Glomerular visceral epithelial cell (primary cell): ENCODE results near the gene DCLK2.

Experiments used
- DNase-seq: peaks from one replicate; pipeline ENCODE4 v3.0.0-alpha.2; 2016; ENCODE audit errors: extremely low spot score

The DCLK2 gene

DNA sequence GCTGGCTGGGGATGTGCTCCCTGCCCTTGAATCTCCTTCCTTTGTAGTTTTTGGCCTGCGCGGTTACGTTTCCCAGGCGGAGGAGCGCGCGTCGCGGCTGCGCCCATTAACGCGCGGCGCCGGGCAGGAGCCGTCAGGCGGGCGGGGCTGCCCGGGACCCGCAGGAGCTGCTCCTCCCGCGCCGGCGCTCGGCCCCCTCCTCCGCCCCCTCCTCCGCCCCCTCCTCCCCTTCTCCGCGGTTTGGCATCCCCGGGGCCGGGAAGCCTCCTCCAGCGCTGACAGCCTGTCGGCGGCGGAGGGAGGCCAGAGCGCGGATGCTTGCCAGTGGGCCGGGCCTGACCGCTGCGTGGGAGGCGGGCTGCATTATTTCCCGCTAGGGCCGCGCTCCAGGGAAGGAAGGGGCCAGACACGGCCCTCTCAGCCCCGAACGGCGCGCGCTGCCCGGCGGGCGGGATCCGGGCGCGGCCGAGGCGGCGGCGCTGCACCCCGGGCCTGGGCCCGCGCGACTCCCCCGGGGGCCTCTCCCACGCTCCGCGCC is at the start of gene DCLK2:
DCLK2 (plus strand) TSS at position 405 of the 538 bp plus-strand sequence. CDS start 583 bp downstream, outside the sequence.
- peak; percentile 85 for DNase-seq

DNA sequence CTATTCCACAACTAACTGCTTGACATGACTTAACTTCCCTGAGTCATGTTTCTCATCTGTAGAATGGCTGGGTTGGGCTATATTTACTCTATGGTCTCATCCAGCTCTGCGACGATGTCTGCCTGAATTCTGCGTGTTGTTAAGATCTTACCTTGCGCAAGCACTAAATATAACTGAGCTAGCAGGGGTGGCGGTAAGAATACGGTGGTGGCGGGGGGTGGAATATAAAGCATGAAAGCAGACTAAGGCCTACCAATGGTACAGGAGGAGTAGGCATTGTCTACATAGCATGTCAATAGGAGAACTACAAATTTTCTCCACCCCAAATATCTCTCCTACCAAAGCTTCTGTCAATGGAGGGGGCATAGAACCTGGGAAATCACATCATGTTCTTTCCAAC is 45.7 kb upstream of the DCLK2 start:
- no peak for DNase-seq

DNA sequence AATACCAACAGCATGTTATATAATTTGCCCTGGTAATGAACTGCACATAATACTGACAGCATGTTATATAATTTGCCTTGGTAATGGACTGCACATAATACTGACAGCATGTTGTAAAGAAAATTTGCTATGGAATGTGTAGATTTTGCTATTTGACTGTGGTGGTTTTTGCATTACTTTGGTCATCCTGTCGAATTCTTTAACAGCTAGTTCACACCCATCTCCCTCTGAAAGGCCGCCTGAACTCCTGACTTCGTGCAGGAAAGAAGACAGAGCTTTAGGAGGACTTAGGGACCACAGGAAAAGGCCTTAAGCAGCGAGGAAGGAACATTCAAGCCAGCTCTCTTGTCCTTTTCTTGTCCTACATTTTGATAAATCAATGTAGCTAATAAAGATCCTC is 45.2 kb upstream of the DCLK2 start:
- DNase-seq, result no peak

DNA sequence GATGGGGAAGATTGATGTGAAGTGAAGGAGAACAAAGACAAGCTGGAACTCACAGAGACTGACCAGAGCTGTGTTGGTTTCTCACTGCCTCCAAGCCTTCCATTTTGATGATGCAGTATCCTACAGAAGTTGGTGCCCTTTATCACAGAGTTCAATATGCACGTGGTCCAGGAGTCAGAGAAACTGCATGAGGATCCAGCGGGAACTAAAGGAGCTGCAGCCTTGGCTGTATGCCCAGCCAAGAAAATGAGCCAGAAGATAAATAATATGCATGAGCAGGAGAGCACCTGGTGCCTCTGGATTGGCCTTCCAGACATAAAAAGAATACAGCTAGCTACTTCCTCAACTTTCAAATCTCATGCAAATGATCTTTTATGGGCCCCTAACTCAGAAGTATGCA is 44.3 kb upstream of the DCLK2 start:
- peak; percentile 71 for DNase-seq

DNA sequence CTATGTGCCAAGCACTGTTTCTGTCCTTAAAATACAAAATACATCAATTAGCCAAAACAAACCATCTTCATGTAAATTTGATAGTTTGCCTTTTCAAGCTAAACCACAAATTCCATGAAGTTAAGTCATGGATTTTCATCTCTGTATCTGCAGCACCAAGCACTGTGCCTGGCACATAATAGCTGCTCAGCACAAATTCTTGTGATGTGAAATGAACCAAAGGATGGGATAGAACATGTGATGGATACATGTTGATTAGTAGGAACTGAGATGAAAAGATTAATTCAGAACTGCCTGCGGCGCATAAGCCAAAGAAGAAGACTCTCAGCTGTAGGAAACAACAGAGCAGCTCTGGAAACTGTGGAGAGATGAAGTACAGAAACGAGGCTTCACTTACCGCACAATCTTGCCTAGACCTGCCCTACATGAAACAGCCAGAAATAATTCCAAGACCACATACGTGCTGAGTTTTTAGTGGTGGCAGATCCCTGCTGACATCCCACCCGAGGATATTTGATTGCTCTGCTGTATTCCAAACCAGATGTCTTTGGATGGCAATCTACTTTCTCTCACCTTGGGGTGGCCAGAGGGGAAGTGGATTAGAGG is 40.9 kb upstream of the DCLK2 start:
- no peak for DNase-seq

- DNase-seq, result no peak
Measured at GRCh38 chr4:150038335-150039076, 39.7 kb upstream of the DCLK2 start.

GRCh38 chr4:150039274-150040127 is 38.7 kb upstream of the DCLK2 start:
- no peak for DNase-seq

GRCh38 chr4:150044517-150044916 is 33.7 kb upstream of the DCLK2 start:
- DNase-seq, result no peak

GRCh38 chr4:150045410-150045809 is 32.8 kb upstream of the DCLK2 start:
- DNase-seq, result no peak

DNA sequence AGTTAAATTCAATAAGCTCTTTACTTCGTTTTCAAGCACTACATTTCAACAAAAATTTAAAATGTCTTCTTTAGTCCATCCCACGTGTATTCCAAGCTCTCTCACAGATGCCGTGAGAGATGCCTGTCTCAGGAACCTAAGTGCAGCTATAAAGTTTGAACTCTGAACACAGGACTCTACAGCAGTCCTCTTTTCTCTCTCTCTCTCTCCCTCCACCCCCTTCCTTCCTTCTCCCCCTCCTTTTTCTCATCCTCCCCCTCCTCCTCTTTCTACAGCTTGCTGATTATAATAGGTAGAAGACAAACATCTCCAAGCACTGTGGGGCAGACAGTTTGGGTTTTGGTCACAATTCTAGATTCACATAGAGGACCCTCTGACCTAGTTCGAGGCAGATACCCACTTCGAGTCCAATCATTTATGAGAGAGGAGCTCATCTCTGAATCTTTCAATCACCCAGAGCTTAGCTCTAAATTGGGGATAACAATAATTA is 31.5 kb upstream of the DCLK2 start:
- DNase-seq, result no peak

DNA sequence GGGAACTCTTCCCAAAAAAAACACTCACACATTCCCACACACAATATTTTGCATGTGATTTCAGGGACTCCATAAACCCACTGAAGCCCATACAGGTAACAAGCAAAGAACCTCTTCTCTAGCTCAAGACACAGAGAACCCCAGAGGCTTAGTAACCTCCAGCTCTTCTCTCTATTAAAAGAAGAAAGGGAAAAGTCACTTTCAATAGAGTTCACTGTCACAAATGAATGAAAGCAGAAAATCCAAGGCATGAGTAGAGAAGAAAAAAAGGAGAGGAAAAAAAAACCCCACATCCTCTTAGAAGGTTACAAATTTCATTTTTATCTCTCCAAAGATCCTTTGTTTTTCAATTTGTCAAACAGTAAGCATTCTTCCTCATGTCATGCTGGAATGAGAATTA is 30.7 kb upstream of the DCLK2 start:
- DNase-seq, result no peak

- DNase-seq, result no peak
Measured at GRCh38 chr4:150049682-150050081, 28.6 kb upstream of the DCLK2 start.

DNA sequence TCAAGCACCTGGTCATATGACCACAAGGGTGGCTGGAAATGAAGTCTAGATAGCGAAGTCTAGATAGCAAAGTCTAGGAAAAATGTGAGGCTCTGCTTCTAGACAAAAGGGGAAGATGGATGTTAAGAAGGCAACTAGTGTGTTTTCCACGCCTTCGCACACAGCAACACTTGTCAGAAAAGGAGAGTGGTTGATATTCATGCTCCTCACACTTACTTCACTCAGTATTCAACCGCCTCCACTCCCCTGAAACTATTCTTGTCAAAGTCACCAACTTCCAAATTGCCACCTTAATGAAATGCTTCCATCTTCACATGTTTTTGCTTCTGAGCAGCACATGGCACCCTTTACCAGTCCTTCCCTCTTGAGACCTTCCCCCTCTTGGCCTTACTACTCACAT is 27.7 kb upstream of the DCLK2 start:
- no peak for DNase-seq

- DNase-seq, result no peak
Measured at GRCh38 chr4:150051111-150051510, 27.1 kb upstream of the DCLK2 start.

GRCh38 chr4:150055467-150055866 is 22.8 kb upstream of the DCLK2 start:
- DNase-seq, result no peak

DNA sequence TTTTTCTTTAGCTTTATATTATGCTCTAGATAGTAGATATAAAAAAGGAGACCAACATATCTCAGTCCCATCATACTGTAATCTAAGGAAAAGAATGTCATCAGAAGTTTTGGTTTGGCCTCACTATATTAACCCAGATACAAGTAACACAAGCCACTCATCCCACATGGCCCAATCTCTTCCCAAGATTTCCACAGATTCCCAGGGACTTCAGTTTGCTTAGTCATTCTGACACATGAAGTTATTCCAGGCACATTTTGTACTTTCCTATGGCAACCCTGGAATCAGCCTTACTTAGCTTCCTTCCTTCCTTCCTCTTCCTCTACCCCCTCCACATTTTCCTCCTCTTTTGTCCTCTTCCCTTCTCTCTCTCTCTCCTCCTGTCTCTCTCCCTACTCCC is 21.7 kb upstream of the DCLK2 start:
- no peak for DNase-seq

- DNase-seq, result no peak
Measured at GRCh38 chr4:150061086-150061776, 17.0 kb upstream of the DCLK2 start.

DNA sequence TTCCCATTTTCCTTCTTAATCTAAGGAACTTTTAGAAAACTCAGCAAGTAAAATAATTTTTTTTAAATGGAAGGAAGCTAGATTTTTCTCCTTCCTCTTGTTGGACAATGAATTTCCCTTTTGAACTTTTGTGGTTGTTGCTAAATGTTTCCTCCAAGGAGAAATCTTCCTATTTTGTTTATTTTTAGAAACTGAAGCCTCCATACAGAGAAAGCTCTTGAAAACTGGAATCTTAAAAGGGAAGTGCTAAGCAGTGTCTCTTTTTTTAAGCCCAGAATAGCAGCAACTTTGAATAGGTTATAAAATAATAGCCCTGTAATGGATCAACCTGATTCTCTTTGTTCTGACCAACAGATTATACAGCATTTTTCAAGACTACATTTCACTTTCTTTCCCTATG is 15.1 kb upstream of the DCLK2 start:
- no peak for DNase-seq

GRCh38 chr4:150065740-150066139 is 12.5 kb upstream of the DCLK2 start:
- no peak for DNase-seq

GRCh38 chr4:150067859-150068258 is 10.4 kb upstream of the DCLK2 start:
- DNase-seq, result no peak

DNA sequence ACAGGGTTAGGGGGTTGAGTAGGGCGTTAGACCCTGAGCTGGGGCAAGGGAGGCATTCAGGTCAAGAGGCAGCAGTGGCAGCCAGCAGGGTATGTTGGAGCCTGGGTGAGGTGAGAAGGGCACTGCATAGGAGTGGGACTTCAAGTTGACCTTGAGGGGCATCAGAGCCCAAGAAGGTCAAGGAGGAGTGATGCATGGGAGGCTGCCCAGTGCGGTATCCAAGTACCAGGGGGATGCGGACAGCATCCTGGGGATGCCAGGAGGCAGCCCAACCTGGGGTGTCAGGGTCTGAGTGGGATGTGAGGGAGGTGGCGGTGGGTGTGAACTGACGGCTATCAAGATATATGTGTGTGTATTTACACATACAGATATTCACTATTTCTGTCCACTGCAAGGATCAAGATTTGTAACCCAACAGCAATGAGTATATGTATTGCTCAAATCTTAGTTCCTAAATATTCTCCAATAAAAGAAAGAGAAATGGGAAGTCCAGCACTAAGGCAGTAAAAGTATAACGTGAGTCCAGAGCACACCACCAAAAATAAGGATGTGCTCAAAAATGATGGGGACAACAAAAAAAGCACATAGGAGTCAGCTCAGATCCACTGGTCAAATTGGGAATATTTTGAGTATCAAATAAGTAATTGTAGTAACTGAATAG is 9.8 kb upstream of the DCLK2 start:
- no peak for DNase-seq
